ENCODE results near the gene DNASE1. TPM values are rescaled to one million over a fixed set of nuclear protein-coding genes. Genes with fewer than 3 reads are reported as not detected.

Gene DNASE1
- polyA plus RNA-seq, 1 experiment = 8.0 TPM

- POLR2A ChIA-PET = no interaction called here
- TF ChIP-seq CTCF (IDR thresholded peaks at IDR 0.05; ENCODE audit: low read depth, low read length) = no peak
- Histone ChIP-seq H3K27ac (ENCODE audit: low read depth, low read length) (no peak overlapping the region), H3K27me3 (ENCODE audit: control insufficient read depth, insufficient read depth, low read length) (no peaks in the 10 kb centered on the region), H3K9me3 (ENCODE audit: control insufficient read depth, insufficient read depth, low read length) (peaks cover 18% of the 10 kb centered on the region), H3K4me3 (ENCODE audit: low read depth, low read length) (no peak overlapping the region)
- CTCF ChIA-PET = no interaction called here
- no peak for DNase-seq (ENCODE audit: low read depth, low spot score)
Observed at GRCh38 chr16:3668626-3669025, 14.1 kb downstream of the DNASE1 start.

DNA sequence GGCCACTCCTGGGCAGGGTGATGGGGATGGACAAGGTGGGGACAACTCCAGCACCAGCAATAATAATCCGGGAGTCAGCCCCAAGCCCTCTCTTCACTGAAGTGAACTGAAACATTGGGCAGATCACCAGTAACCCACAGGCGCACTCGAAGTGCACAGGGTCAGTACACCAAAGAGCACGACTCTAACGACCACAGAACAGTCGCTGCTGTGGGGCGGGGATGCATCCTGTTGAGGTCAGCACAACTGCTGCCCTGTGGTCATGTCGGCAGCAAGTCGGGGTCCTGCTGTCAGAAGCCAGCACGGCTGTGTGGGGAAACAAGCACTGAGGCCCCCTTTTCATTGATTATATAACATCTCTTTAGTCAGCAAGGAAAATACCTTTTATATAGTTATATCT lies 14.6 kb downstream of the DNASE1 start:
- Histone ChIP-seq H3K4me3 (ENCODE audit: low read depth, low read length) (no peak overlapping the region), H3K9me3 (ENCODE audit: control insufficient read depth, insufficient read depth, low read length) (peaks cover 18% of the 10 kb centered on the region), H3K27me3 (ENCODE audit: control insufficient read depth, insufficient read depth, low read length) (no peaks in the 10 kb centered on the region), H3K27ac (ENCODE audit: low read depth, low read length) (no peak overlapping the region)
- no peak for DNase-seq (ENCODE audit: low read depth, low spot score)
- TF ChIP-seq CTCF (IDR thresholded peaks at IDR 0.05; ENCODE audit: low read depth, low read length) = no peak
- CTCF ChIA-PET = no interaction called here
- POLR2A ChIA-PET = no interaction called here

GRCh38 chr16:3670711-3671110 lies 16.2 kb downstream of the DNASE1 start:
- DNase-seq (ENCODE audit: low read depth, low spot score) = no peak
- ChIA-PET POLR2A (no interaction called here), CTCF (no interaction called here)
- H3K27ac ChIP-seq (ENCODE audit: low read depth, low read length) = no peak overlapping the region
- peaks cover 18% of the 10 kb centered on the region for H3K9me3 ChIP-seq (ENCODE audit: control insufficient read depth, insufficient read depth, low read length)
- no peak for TF ChIP-seq CTCF (IDR thresholded peaks at IDR 0.05; ENCODE audit: low read depth, low read length)
- H3K4me3 ChIP-seq (ENCODE audit: low read depth, low read length) = no peak overlapping the region
- no peaks in the 10 kb centered on the region for H3K27me3 ChIP-seq (ENCODE audit: control insufficient read depth, insufficient read depth, low read length)

DNA sequence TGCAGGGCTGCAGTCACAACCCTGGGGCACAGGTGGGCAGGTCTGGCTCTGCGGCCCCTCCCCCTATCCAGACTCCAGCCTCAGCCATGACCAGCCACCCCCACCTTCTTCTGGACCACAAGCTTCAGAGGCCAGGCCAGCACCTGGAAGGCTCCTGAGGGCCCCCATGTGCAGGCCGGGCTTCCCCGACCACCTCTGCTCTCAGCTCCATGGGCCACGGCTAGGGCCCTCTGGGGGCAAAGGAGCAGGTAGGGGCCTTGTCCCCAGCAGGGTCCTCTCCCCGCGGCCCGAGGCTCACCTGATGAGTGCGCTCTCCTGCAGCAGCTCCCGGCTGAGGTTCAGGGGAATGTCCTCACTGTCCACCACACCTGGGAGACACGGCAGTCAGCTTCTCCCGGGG lies 16.9 kb downstream of the DNASE1 start:
- DNase-seq (ENCODE audit: low read depth, low spot score) = no peak
- no peak for TF ChIP-seq CTCF (IDR thresholded peaks at IDR 0.05; ENCODE audit: low read depth, low read length)
- no peak overlapping the region for H3K4me3 ChIP-seq (ENCODE audit: low read depth, low read length)
- no peaks in the 10 kb centered on the region for H3K27me3 ChIP-seq (ENCODE audit: control insufficient read depth, insufficient read depth, low read length)
- ChIA-PET POLR2A (interaction anchor here (0.6 kb wide), 1 partner anchor 279 kb away, joined by 3 read pairs; no protein-coding TSS in a partner anchor), CTCF (interaction anchor here (1.2 kb wide), 1 partner anchor 19 kb away, joined by 4 read pairs; no protein-coding TSS in a partner anchor)
- peaks cover 18% of the 10 kb centered on the region for H3K9me3 ChIP-seq (ENCODE audit: control insufficient read depth, insufficient read depth, low read length)
- no peak overlapping the region for H3K27ac ChIP-seq (ENCODE audit: low read depth, low read length)

DNA sequence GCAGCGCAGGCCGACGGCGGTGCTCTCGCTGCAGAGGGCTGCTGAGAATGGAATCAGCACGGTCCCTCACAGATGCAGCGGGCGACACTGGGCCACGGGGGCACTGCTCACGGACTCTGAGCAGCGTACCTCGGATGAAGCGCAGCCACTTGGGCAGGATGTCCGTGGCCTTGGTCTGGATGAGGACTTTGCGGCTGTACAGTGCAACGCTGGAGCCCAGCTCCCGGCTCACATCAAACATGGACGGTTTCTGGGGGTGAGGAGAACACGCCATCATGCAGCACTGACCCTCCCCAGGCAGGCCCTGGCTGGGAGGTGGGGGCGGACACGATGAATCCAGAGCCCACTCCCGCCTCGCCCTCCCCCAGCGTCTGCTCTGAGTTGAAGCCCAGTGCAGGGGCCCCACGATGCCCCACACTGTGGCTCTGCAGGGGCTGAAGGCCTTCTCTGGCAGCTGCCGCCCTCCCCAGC lies 18.1 kb downstream of the DNASE1 start:
- Histone ChIP-seq H3K27me3 (ENCODE audit: control insufficient read depth, insufficient read depth, low read length) (no peaks in the 10 kb centered on the region), H3K4me3 (ENCODE audit: low read depth, low read length) (no peak overlapping the region), H3K9me3 (ENCODE audit: control insufficient read depth, insufficient read depth, low read length) (peaks cover 18% of the 10 kb centered on the region), H3K27ac (ENCODE audit: low read depth, low read length) (no peak overlapping the region)
- no peak for TF ChIP-seq CTCF (IDR thresholded peaks at IDR 0.05; ENCODE audit: low read depth, low read length)
- no peak for DNase-seq (ENCODE audit: low read depth, low spot score)
- CTCF ChIA-PET = interaction anchor here (0.5 to 1.2 kb wide), 2 partner anchors 17 to 68 kb away, joined by 3 to 4 read pairs; no protein-coding TSS in a partner anchor
- POLR2A ChIA-PET = no interaction called here

Measured in AG04450 (cell line).